Activated naive CD4-positive, alpha-beta T cell treated with anti-CD3 and anti-CD28 coated beads for 36 hours (primary cell): ENCODE results near the gene PROSER3. TPM values are rescaled to one million over a fixed set of nuclear protein-coding genes. Genes with fewer than 3 reads are reported as not detected.
"Not testable (repeated sequence)": the region's sequence is repeated elsewhere in the genome, so short reads cannot be mapped to it uniquely, and the experiment has no call there.

Experiments
- CTCF ChIA-PET: fragments of 350-600 bp; sonication (Branson Sonifier 250); formaldehyde crosslinking; loops from one replicate; lab custom pipeline; 2021; ENCODE audit warnings: antibody characterized with exemption; lab: Charles Lee
- DNase-seq: peaks from one replicate; pipeline ENCODE4 v3.0.0-alpha.2; 2020
- H3K27ac Mint-ChIP-seq: one replicate; pipeline ENCODE4 v1.8.0; 2021; ENCODE audit warnings: mild to moderate bottlenecking, mixed read lengths
- H3K27me3 Mint-ChIP-seq: one replicate; pipeline ENCODE4 v1.8.0; 2021; ENCODE audit warnings: low read depth, mixed read lengths
- H3K36me3 Mint-ChIP-seq: one replicate; pipeline ENCODE4 v1.8.0; 2021; ENCODE audit warnings: low read depth, mixed read lengths
- H3K4me1 Mint-ChIP-seq: one replicate; pipeline ENCODE4 v1.8.0; 2021; ENCODE audit warnings: low read depth, mixed read lengths
- H3K4me3 Mint-ChIP-seq: one replicate; pipeline ENCODE4 v1.8.0; 2021; ENCODE audit warnings: mild to moderate bottlenecking, moderate library complexity, mixed read lengths
- H3K9me3 Mint-ChIP-seq: one replicate; pipeline ENCODE4 v1.8.0; 2021; ENCODE audit warnings: mixed read lengths
- intact Hi-C: fragments of 100-400 bp; cut with micrococcal nuclease; formaldehyde crosslinking; loops from one replicate; pipeline ENCODE4 v1.15.1; 2023
- total RNA-seq, 2 experiments: library from RNA; stranded (reverse); gene quantifications; one replicate each; pipeline ENCODE4 v1.2.3, GENCODE V29; 2021

Gene PROSER3
- total RNA-seq, 2 experiments from 2014 or later, result 45.3 to 47.4 TPM

- CTCF ChIA-PET, result no interaction called here
- intact Hi-C loops, result no loop called here
Observed at GRCh38 chr19:35766571-35767104, 8.7 kb downstream of the PROSER3 start.

GRCh38 chr19:35767288-35768081 is 9.5 kb downstream of the PROSER3 start:
- Mint-ChIP-seq H3K4me1 (no peaks in the 10 kb centered on the region), H3K9me3 (no peaks in the 10 kb centered on the region), H3K36me3 (peaks cover 20% of the 10 kb centered on the region), H3K27me3 (no peaks in the 10 kb centered on the region), H3K4me3 (no peak overlapping the region), H3K27ac (no peak overlapping the region)
- DNase-seq, result no peak
- intact Hi-C loops, result no loop called here
- CTCF ChIA-PET, result no interaction called here

More at GRCh38 chr19:35766571-35767104, 8.7 kb downstream of the PROSER3 start:
- Mint-ChIP-seq H3K36me3 (peaks cover 26% of the 10 kb centered on the region), H3K27me3 (no peaks in the 10 kb centered on the region), H3K27ac (no peak overlapping the region), H3K4me1 (no peaks in the 10 kb centered on the region), H3K4me3 (no peak overlapping the region), H3K9me3 (no peaks in the 10 kb centered on the region)
- no peak for DNase-seq

GRCh38 chr19:35768082-35768421 is 10.1 kb downstream of the PROSER3 start:
- Mint-ChIP-seq H3K27me3 (no peaks in the 10 kb centered on the region), H3K36me3 (peaks cover 20% of the 10 kb centered on the region), H3K27ac (no peak overlapping the region), H3K9me3 (no peaks in the 10 kb centered on the region), H3K4me1 (no peaks in the 10 kb centered on the region), H3K4me3 (no peak overlapping the region)
- CTCF ChIA-PET, result no interaction called here
- intact Hi-C loops, result no loop called here
- DNase-seq, result no peak

- H3K27me3 Mint-ChIP-seq, H3K4me3 Mint-ChIP-seq, H3K9me3 Mint-ChIP-seq, DNase-seq, intact Hi-C loops, H3K27ac Mint-ChIP-seq: not testable (repeated sequence)
- Mint-ChIP-seq H3K36me3 (peaks cover 11% of the 10 kb centered on the region), H3K4me1 (peaks cover 18% of the 10 kb centered on the region)
- CTCF ChIA-PET, result interaction anchor here (0.9 to 1.4 kb wide), 2 partner anchors 21 to 78 kb away, joined by 3 read pairs; no protein-coding TSS in a partner anchor
Observed at GRCh38 chr19:35772362-35772761, 14.4 kb downstream of the PROSER3 start.

GRCh38 chr19:35773020-35773806 is 15.2 kb downstream of the PROSER3 start:
- Mint-ChIP-seq H3K4me3 (no peak overlapping the region), H3K36me3 (peaks cover 10% of the 10 kb centered on the region), H3K27ac (no peak overlapping the region), H3K9me3 (no peaks in the 10 kb centered on the region), H3K27me3 (no peaks in the 10 kb centered on the region), H3K4me1 (peaks cover 18% of the 10 kb centered on the region)
- intact Hi-C loops, result no loop called here
- DNase-seq, result no peak
- CTCF ChIA-PET, result interaction anchor here (0.9 to 1.4 kb wide), 2 partner anchors 22 to 79 kb away, joined by 3 read pairs; no protein-coding TSS in a partner anchor

- Mint-ChIP-seq H3K4me1 (peaks cover 18% of the 10 kb centered on the region), H3K9me3 (no peaks in the 10 kb centered on the region), H3K27ac (no peak overlapping the region), H3K36me3 (peaks cover 2% of the 10 kb centered on the region), H3K4me3 (peak overlapping the region; percentile 78), H3K27me3 (no peaks in the 10 kb centered on the region)
- intact Hi-C loops, result loop anchor here (1.0 to 5.0 kb wide), 9 partner anchors 16 to 280 kb away; partner anchors contain the start of genes ETV2, LIN37, NFKBID and PROSER3
- CTCF ChIA-PET, result no interaction called here
- DNase-seq, result no peak
Observed at GRCh38 chr19:35774274-35775045, 16.5 kb downstream of the PROSER3 start.

GRCh38 chr19:35775046-35775297 is 17.0 kb downstream of the PROSER3 start:
- intact Hi-C loops, result loop anchor here (1.0 to 5.0 kb wide), 9 partner anchors 17 to 279 kb away; partner anchors contain the start of genes ETV2, LIN37, NFKBID and PROSER3
- no peaks in the 10 kb centered on the region for H3K27me3 Mint-ChIP-seq
- CTCF ChIA-PET, result no interaction called here
- H3K36me3 Mint-ChIP-seq, result no peaks in the 10 kb centered on the region
- H3K27ac Mint-ChIP-seq, result no peak overlapping the region
- H3K4me3 Mint-ChIP-seq, result peak overlapping the region; percentile 78
- no peaks in the 10 kb centered on the region for H3K9me3 Mint-ChIP-seq
- no peak for DNase-seq
- H3K4me1 Mint-ChIP-seq, result peaks cover 18% of the 10 kb centered on the region

GRCh38 chr19:35775298-35776101 is 17.5 kb downstream of the PROSER3 start, which contains the start of gene ARHGAP33:
Gene ARHGAP33, plus strand, starts transcription at chr19:35775564. Its CDS starts 95 bp downstream, at chr19:35775659.
- peak; percentile 100 for DNase-seq
- peaks cover 18% of the 10 kb centered on the region for H3K4me1 Mint-ChIP-seq
- no peaks in the 10 kb centered on the region for H3K9me3 Mint-ChIP-seq
- CTCF ChIA-PET, result no interaction called here
- H3K36me3 Mint-ChIP-seq, result no peaks in the 10 kb centered on the region
- H3K27ac Mint-ChIP-seq, result no peak within 1 kb of the TSS
- peak within 1 kb of the TSS; percentile 78 for H3K4me3 Mint-ChIP-seq
- no peaks in the 10 kb centered on the region for H3K27me3 Mint-ChIP-seq
- intact Hi-C loops, result loop anchor here (1.0 to 5.0 kb wide), 9 partner anchors 17 to 279 kb away; partner anchors contain the start of genes ETV2, LIN37, NFKBID and PROSER3

- Mint-ChIP-seq H3K27ac (no peak overlapping the region), H3K4me1 (peaks cover 18% of the 10 kb centered on the region), H3K4me3 (peak overlapping the region; percentile 78), H3K36me3 (peaks cover 3% of the 10 kb centered on the region), H3K9me3 (no peaks in the 10 kb centered on the region), H3K27me3 (no peaks in the 10 kb centered on the region)
- DNase-seq, result no peak
- CTCF ChIA-PET, result interaction anchor here (0.6 to 1.3 kb wide), 3 partner anchors 82 to 331 kb away, joined by 3 read pairs; no protein-coding TSS in a partner anchor
- intact Hi-C loops, result loop anchor here (5.0 kb wide), 1 partner anchor 134 kb away; the partner anchor contains the start of gene ETV2
Observed at GRCh38 chr19:35776102-35776788, 18.3 kb downstream of the PROSER3 start.

GRCh38 chr19:35777086-35777841 is 19.3 kb downstream of the PROSER3 start:
- Mint-ChIP-seq H3K36me3 (peaks cover 6% of the 10 kb centered on the region), H3K4me3 (peak overlapping the region; percentile 78), H3K27ac (no peak overlapping the region), H3K9me3 (no peaks in the 10 kb centered on the region), H3K27me3 (no peaks in the 10 kb centered on the region), H3K4me1 (peaks cover 18% of the 10 kb centered on the region)
- CTCF ChIA-PET, result interaction anchor here (0.6 to 1.3 kb wide), 3 partner anchors 83 to 332 kb away, joined by 3 read pairs; no protein-coding TSS in a partner anchor
- intact Hi-C loops, result loop anchor here (5.0 kb wide), 1 partner anchor 135 kb away; the partner anchor contains the start of gene ETV2
- DNase-seq, result no peak
